Measurements from ENCODE around the gene PRKRIP1.
"Not testable (repeated sequence)": the region's sequence is repeated elsewhere in the genome, so short reads cannot be mapped to it uniquely, and the experiment has no call there.

The PRKRIP1 gene

GRCh38 chr7:102432442-102433218 lies 36.5 kb downstream of the PRKRIP1 start:
- peak; percentile 71 for DNase-seq

- peak; percentile 90 for DNase-seq
Measured at GRCh38 chr7:102433219-102434038, 37.3 kb downstream of the PRKRIP1 start, which contains the start of gene ORAI2. Gene ORAI2 (plus strand): TSS chr7:102433575. CDS start chr7:102438957, 5,382 bp downstream.

- no peak for DNase-seq
Measured at GRCh38 chr7:102434039-102434486, 37.9 kb downstream of the PRKRIP1 start.

GRCh38 chr7:102436118-102436517 lies 40.0 kb downstream of the PRKRIP1 start:
- no peak for DNase-seq

GRCh38 chr7:102439963-102440795 lies 44.0 kb downstream of the PRKRIP1 start:
- DNase-seq = no peak

- peak; percentile 47 for DNase-seq
Measured at GRCh38 chr7:102444961-102445673, 49.0 kb downstream of the PRKRIP1 start.

GRCh38 chr7:102445674-102446071 lies 49.5 kb downstream of the PRKRIP1 start:
- DNase-seq = no peak

GRCh38 chr7:102446387-102447156 lies 50.4 kb downstream of the PRKRIP1 start:
- DNase-seq = no peak

GRCh38 chr7:102447311-102447710 lies 51.1 kb downstream of the PRKRIP1 start:
- DNase-seq = no peak

GRCh38 chr7:102449136-102449535 lies 53.0 kb downstream of the PRKRIP1 start:
- DNase-seq = no peak

GRCh38 chr7:102450242-102450641 lies 54.1 kb downstream of the PRKRIP1 start:
- DNase-seq = peak; percentile 59

- no peak for DNase-seq
Measured at GRCh38 chr7:102451371-102452054, 55.4 kb downstream of the PRKRIP1 start.

- DNase-seq = no peak
Measured at GRCh38 chr7:102452451-102452850, 56.3 kb downstream of the PRKRIP1 start.

GRCh38 chr7:102453319-102453718 lies 57.2 kb downstream of the PRKRIP1 start:
- no peak for DNase-seq

GRCh38 chr7:102454468-102454867 lies 58.3 kb downstream of the PRKRIP1 start:
- DNase-seq = no peak

GRCh38 chr7:102454932-102455331 lies 58.8 kb downstream of the PRKRIP1 start:
- DNase-seq = not testable (repeated sequence)

- DNase-seq = no peak
Measured at GRCh38 chr7:102455596-102455995, 59.4 kb downstream of the PRKRIP1 start.

GRCh38 chr7:102456327-102456726 lies 60.2 kb downstream of the PRKRIP1 start:
- DNase-seq = no peak

GRCh38 chr7:102457352-102457924 lies 61.3 kb downstream of the PRKRIP1 start:
- DNase-seq = no peak

- no peak for DNase-seq
Measured at GRCh38 chr7:102459221-102459844, 63.2 kb downstream of the PRKRIP1 start.
